GM18861 (cell line): ENCODE measurements around the gene IGFBP4.

Source experiments
- ATAC-seq: cut with Tn5 transposase; IDR thresholded peaks from one replicate; pipeline ENCODE4 v1.9.1; 2021; ENCODE audit not compliant: unreplicated experiment

Gene IGFBP4

GRCh38 chr17:40486522-40487370 is 43.5 kb downstream of the IGFBP4 start:
- no peak for ATAC-seq

GRCh38 chr17:40487371-40488020 is 44.2 kb downstream of the IGFBP4 start:
- no peak for ATAC-seq

GRCh38 chr17:40490289-40490853 is 47.1 kb downstream of the IGFBP4 start:
- ATAC-seq = no peak

GRCh38 chr17:40490982-40491381 is 47.7 kb downstream of the IGFBP4 start:
- ATAC-seq = no peak

- ATAC-seq = no peak
Observed at GRCh38 chr17:40491486-40491885, 48.2 kb downstream of the IGFBP4 start.

GRCh38 chr17:40493697-40494096 is 50.4 kb downstream of the IGFBP4 start:
- ATAC-seq = no peak

GRCh38 chr17:40495140-40495539 is 51.9 kb downstream of the IGFBP4 start:
- ATAC-seq = no peak

- ATAC-seq = no peak
Observed at GRCh38 chr17:40496170-40496569, 52.9 kb downstream of the IGFBP4 start.

GRCh38 chr17:40496634-40497420 is 53.6 kb downstream of the IGFBP4 start:
- ATAC-seq = no peak

- no peak for ATAC-seq
Observed at GRCh38 chr17:40497695-40498094, 54.4 kb downstream of the IGFBP4 start.

- no peak for ATAC-seq
Observed at GRCh38 chr17:40498281-40499084, 55.2 kb downstream of the IGFBP4 start.

- no peak for ATAC-seq
Observed at GRCh38 chr17:40499551-40500189, 56.4 kb downstream of the IGFBP4 start.

GRCh38 chr17:40500190-40500589 is 56.9 kb downstream of the IGFBP4 start:
- no peak for ATAC-seq

GRCh38 chr17:40500709-40501108 is 57.5 kb downstream of the IGFBP4 start:
- no peak for ATAC-seq

- no peak for ATAC-seq
Observed at GRCh38 chr17:40501499-40501911, 58.3 kb downstream of the IGFBP4 start, which contains the start of gene TNS4. Gene TNS4 (minus strand): TSS chr17:40501623. CDS start chr17:40496425, 5,198 bp downstream.

GRCh38 chr17:40502716-40503115 is 59.5 kb downstream of the IGFBP4 start:
- ATAC-seq = no peak

GRCh38 chr17:40503154-40503553 is 59.9 kb downstream of the IGFBP4 start:
- ATAC-seq = no peak

GRCh38 chr17:40506786-40507185 is 63.5 kb downstream of the IGFBP4 start:
- ATAC-seq = no peak
